ENCODE data around the gene PHRF1. TPM values are rescaled to one million over a fixed set of nuclear protein-coding genes. Genes with fewer than 3 reads are reported as not detected.

The PHRF1 gene
- total RNA-seq, 6 donors from 2014 or later, result 25.7 to 93.2 (median 37.9) TPM

DNA sequence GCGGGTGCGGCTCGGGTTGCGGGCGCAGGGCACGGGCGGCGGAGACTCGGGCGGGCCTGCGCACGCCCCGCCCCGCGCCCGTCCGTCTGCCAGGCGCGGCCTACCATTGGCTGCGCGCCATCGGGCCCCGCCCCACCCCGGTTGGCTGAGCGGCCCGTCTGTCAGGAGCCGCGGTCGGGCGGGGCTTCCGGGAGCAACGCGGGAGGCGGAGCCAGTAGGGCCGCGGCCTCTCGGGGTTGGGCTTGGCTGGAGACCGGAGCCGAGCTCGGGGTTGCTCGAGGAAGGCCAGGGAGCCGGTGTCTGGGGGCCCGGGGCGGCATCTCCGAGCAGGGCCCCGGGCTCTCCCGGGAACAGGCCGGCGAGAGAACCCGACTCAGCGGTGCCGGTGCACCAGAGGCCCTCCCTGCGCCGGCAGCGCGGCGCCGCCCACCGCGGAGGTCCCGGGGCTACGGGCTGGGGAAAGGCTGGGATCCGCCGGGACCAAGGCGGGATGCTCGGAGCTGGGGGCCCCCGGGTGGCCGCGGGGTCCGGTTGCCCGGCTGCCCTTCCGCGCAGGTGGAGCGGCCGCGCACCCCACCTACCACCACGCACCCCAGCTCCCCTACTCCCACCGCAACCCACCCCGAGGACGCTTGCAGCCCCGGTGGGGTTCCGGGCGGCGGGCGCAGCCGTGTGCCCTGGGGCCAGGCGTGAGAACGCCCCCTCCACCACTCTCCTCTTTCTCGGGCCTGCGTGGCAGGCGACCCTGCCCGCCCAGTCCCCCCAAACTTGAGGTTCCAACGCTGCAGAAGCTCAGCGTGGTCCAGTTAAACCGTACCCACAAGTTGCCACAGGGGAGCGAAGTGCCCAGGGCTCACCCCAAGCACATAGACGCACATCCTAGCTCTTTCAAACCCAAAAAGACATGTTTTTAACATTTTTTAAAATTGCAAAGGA, 40.5 kb upstream of the PHRF1 start, which contains the start of gene HRAS:
Gene HRAS (minus strand): TSS at position 58 of the 936 bp plus-strand sequence.
- Histone ChIP-seq H3K4me1 (peaks cover 31 to 49% (median 34%) of the 10 kb centered on the region in 4 donors), H3K27me3 (no peaks in the 10 kb centered on the region), H3K36me3 (peaks cover 5 to 30% (median 22%) of the 10 kb centered on the region in 4 donors), H3K4me3 (peak within 1 kb of the TSS; percentile 89 to 97 (median 91)), H3K9me3 (no peaks in the 10 kb centered on the region), H3K27ac (peak within 1 kb of the TSS; percentile 77 to 89 (median 84))
- peak; percentile 95 to 99 for DNase-seq
- 3% methylated on average over 17 to 68 of the region's 97 CpGs for WGBS, 2 donors
- peak; percentile 92 to 95 for ATAC-seq (ENCODE audit: low FRiP score in 2 of 2)
- peak in 3 of 4 donors; percentile 59 to 81 (median 63) for TF ChIP-seq POLR2A (IDR thresholded peaks at IDR 0.05)
- peak in 1 of 2 donors; percentile 71 for TF ChIP-seq POLR2AphosphoS5 (IDR thresholded peaks at IDR 0.05)
- TF ChIP-seq, protein P1, sequence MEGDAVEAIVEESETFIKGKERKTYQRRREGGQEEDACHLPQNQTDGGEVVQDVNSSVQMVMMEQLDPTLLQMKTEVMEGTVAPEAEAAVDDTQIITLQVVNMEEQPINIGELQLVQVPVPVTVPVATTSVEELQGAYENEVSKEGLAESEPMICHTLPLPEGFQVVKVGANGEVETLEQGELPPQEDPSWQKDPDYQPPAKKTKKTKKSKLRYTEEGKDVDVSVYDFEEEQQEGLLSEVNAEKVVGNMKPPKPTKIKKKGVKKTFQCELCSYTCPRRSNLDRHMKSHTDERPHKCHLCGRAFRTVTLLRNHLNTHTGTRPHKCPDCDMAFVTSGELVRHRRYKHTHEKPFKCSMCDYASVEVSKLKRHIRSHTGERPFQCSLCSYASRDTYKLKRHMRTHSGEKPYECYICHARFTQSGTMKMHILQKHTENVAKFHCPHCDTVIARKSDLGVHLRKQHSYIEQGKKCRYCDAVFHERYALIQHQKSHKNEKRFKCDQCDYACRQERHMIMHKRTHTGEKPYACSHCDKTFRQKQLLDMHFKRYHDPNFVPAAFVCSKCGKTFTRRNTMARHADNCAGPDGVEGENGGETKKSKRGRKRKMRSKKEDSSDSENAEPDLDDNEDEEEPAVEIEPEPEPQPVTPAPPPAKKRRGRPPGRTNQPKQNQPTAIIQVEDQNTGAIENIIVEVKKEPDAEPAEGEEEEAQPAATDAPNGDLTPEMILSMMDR (IDR thresholded peaks at IDR 0.05), result no peak

DNA sequence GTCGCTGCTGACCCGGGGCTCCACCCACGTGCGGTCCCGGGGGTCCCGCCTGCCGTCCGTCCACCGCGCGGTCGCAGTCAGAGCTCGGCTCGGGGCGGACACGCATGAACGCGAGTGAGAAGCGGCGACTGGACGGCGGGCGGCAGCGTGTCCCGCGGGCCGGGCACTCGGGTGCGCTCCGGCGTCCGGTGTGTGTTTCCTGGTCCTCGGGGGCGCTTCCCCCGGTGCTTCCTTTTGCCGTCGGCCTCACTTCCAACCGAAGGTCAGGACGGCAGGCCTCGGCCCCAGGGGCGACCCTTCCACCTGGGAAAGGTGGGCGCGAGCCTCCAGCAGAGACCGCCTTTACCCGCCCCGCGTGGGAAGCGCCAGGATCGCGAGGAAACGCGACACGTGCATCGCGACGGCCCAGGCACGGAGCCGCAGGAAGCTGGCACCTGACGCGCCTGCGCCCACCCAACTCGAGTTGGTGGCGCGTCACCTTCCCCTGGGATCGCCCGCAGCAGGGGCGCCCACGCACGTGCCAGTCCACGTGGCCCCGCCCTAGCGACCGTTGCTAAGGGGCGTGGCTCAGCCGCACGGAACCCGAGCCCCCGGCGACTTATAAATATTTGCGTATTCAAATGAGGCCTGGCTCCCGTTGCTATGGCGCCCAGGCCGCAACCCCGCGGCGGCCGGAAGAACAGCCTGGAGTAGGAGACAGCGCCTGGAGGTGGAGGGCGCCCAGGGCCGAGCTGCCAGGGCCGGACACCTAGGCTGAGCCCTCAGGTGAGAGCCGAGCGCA, 39.2 kb upstream of the PHRF1 start, which contains the start of gene LRRC56:
Gene LRRC56 (plus strand): TSS at position 687 of the 781 bp plus-strand sequence. CDS start 3,158 bp downstream, outside the sequence.
- TF ChIP-seq POLR2A (IDR thresholded peaks at IDR 0.05), result peak in 2 of 4 donors; percentile 41 to 46
- TF ChIP-seq POLR2AphosphoS5 (IDR thresholded peaks at IDR 0.05), result peak in 1 of 2 donors; percentile 65
- TF ChIP-seq EP300 (IDR thresholded peaks at IDR 0.05), result peak in 1 of 4 donors; percentile 16
- TF ChIP-seq, protein P1 (IDR thresholded peaks at IDR 0.05), result peak in 2 of 6 experiments; percentile 17 to 20
- Histone ChIP-seq H3K27me3 (no peaks in the 10 kb centered on the region), H3K9me3 (no peaks in the 10 kb centered on the region), H3K27ac (peak within 1 kb of the TSS; percentile 47 to 89 (median 84)), H3K4me3 (peak within 1 kb of the TSS; percentile 3 to 97 (median 91)), H3K4me1 (peaks cover 31 to 49% (median 34%) of the 10 kb centered on the region in 4 donors), H3K36me3 (peaks cover 4 to 18% (median 12%) of the 10 kb centered on the region in 4 donors)
- 6% methylated on average over 55 of the region's 93 CpGs; no CpG with 5 or more reads in 1 of the 2 donors for WGBS, 2 donors
- DNase-seq (peak; percentile 92 to 98), ATAC-seq (ENCODE audit: low FRiP score in 2 of 2) (peak; percentile 54 to 64)

DNA sequence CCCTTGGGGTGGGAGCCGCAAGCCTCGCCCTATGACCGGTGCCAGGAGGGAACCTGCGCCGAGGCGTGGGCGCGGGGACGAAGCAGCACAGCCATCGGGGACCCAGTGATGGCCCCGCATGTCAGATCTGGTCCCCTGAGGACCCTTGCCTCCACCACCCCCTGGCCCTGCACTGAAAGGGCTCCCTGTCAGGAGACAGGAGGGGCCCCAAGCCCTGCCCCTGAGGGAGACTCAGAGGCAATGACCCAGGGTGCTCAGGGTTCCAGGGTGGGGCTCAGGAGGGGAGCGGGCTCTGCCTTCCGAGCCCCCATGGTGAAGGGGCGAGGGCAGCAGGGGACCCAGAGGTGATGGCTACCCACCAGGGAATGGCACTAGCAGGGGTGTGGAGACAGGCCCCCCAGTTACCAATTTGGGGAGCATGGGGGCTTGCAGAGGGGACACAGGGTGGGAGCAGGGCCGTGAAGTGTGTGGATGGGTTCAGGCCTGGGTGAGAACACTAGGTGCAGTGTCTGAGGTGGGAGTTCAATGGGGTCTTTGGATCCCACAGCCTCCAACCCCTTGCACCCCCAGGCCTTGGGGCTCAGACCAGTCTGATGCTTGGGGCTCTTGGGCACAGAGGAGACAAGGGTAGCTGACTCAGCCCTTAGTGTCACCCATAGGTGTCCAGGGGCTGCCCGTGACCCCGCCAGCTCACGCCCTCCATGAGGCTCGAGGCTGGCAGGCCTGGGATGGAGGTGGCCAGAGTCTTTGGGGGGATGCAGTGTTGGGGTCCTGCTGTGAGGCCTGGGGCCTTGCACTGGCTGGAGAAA, 38.4 kb upstream of the PHRF1 start:
- H3K36me3 ChIP-seq, result peaks cover 2 to 10% (median 6%) of the 10 kb centered on the region in 4 donors
- DNase-seq, result peak in 1 of 2 donors; percentile 62
- H3K27ac ChIP-seq, result peak overlapping the region; percentile 26 to 89 (median 84)
- H3K4me1 ChIP-seq, result peaks cover 31 to 43% (median 34%) of the 10 kb centered on the region in 4 donors
- no peaks in the 10 kb centered on the region for H3K9me3 ChIP-seq
- TF ChIP-seq EP300 (IDR thresholded peaks at IDR 0.05) (no peak), POLR2AphosphoS5 (IDR thresholded peaks at IDR 0.05) (no peak), POLR2A (IDR thresholded peaks at IDR 0.05) (no peak)
- TF ChIP-seq, protein P1 (IDR thresholded peaks at IDR 0.05), result no peak
- H3K4me3 ChIP-seq, result peak overlapping the region; percentile 3 to 97 (median 91)
- no peak for ATAC-seq (ENCODE audit: low FRiP score in 2 of 2)
- 65 to 80% methylated on average over 7 of the region's 19 CpGs for WGBS, 2 donors
- no peaks in the 10 kb centered on the region for H3K27me3 ChIP-seq

Measured in upper lobe of left lung (tissue), 6 donors.